ENCODE measurements around the gene TMEM151B.

Gene TMEM151B

DNA sequence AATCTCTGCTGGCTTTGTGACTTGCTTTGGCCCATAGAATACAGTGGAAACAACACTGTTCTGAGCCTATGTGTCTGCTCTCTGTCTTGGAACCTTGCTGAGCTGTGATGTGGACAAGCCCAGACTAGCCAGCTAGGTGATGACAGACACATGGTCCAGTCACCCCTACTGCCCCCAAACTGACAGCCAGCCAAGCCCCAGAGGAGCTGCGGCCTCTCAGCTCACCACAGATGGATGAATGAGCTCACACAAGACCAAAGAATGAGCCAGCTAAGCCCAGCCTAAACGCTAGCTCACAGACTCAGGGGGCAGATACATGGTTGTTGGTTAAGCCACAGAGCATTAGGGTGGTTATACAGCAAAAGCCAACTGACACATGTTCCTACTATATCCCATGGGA is 38.8 kb downstream of the TMEM151B start:
- Histone ChIP-seq H3K36me3 (ENCODE audit: low read depth) (peaks cover 62% of the 10 kb centered on the region), H3K27me3 (ENCODE audit: insufficient read depth, poor library complexity, severe bottlenecking) (no peaks in the 10 kb centered on the region), H3K9me3 (ENCODE audit: severe bottlenecking) (no peaks in the 10 kb centered on the region), H3K4me1 (ENCODE audit: insufficient read depth, poor library complexity, severe bottlenecking) (peaks cover 15% of the 10 kb centered on the region), H3K4me3 (ENCODE audit: severe bottlenecking) (no peak overlapping the region), H3K27ac (ENCODE audit: poor library complexity, severe bottlenecking) (no peak overlapping the region)
- TF ChIP-seq, protein P1, sequence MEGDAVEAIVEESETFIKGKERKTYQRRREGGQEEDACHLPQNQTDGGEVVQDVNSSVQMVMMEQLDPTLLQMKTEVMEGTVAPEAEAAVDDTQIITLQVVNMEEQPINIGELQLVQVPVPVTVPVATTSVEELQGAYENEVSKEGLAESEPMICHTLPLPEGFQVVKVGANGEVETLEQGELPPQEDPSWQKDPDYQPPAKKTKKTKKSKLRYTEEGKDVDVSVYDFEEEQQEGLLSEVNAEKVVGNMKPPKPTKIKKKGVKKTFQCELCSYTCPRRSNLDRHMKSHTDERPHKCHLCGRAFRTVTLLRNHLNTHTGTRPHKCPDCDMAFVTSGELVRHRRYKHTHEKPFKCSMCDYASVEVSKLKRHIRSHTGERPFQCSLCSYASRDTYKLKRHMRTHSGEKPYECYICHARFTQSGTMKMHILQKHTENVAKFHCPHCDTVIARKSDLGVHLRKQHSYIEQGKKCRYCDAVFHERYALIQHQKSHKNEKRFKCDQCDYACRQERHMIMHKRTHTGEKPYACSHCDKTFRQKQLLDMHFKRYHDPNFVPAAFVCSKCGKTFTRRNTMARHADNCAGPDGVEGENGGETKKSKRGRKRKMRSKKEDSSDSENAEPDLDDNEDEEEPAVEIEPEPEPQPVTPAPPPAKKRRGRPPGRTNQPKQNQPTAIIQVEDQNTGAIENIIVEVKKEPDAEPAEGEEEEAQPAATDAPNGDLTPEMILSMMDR (IDR thresholded peaks at IDR 0.05; ENCODE audit: poor library complexity, severe bottlenecking) = no peak
- no peak for DNase-seq (ENCODE audit: low spot score)
- ATAC-seq (ENCODE audit: low read depth) = peak; percentile 61

DNA sequence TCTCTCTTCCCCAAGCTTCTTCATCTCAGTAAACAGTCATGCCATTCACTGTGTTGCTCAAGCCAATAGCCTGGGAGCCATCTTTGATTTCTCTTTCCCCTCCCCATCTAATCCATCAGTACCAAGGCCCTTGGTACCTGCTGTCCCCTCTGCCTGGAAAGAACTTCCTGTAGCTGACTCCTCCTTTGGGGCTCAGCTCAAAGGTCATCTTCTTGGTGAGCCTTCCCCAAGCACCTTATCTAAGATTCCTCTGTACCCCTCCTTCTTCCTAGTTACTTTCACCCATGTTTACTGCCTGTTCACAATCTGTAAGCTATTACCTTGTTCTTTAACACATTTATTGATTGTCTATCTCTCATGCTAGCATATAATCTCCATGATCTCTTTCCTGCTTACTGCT is 39.4 kb downstream of the TMEM151B start:
- Histone ChIP-seq H3K4me1 (ENCODE audit: insufficient read depth, poor library complexity, severe bottlenecking) (peaks cover 15% of the 10 kb centered on the region), H3K36me3 (ENCODE audit: low read depth) (peaks cover 57% of the 10 kb centered on the region), H3K27me3 (ENCODE audit: insufficient read depth, poor library complexity, severe bottlenecking) (no peaks in the 10 kb centered on the region), H3K27ac (ENCODE audit: poor library complexity, severe bottlenecking) (no peak overlapping the region), H3K4me3 (ENCODE audit: severe bottlenecking) (no peak overlapping the region), H3K9me3 (ENCODE audit: severe bottlenecking) (no peaks in the 10 kb centered on the region)
- TF ChIP-seq, protein P1 (IDR thresholded peaks at IDR 0.05; ENCODE audit: poor library complexity, severe bottlenecking) = no peak
- ATAC-seq (ENCODE audit: low read depth) (no peak), DNase-seq (ENCODE audit: low spot score) (no peak)

DNA sequence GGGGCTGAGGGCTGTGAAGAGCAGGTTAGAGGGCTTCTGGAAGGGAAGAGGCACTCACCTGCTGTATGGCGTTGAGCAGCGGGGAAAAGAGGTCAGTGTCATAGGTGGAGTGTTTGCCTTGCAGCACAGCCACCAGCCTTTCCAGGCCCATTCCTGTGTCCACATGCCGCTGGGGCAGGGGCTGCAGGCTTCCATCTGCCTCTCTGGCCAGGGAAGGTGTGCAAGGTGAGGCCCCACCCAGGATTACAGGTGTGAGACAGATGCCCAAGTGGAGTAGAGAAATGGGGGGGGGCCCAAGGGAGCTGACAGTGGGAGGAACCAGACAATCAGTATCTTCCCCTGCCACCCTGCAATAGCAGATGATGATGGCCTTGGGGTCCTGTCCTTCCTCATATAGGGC is 40.0 kb downstream of the TMEM151B start:
- TF ChIP-seq, protein P1 (IDR thresholded peaks at IDR 0.05; ENCODE audit: poor library complexity, severe bottlenecking) = no peak
- peaks cover 15% of the 10 kb centered on the region for H3K4me1 ChIP-seq (ENCODE audit: insufficient read depth, poor library complexity, severe bottlenecking)
- H3K27ac ChIP-seq (ENCODE audit: poor library complexity, severe bottlenecking) = no peak overlapping the region
- no peak for ATAC-seq (ENCODE audit: low read depth)
- H3K9me3 ChIP-seq (ENCODE audit: severe bottlenecking) = no peaks in the 10 kb centered on the region
- no peak overlapping the region for H3K4me3 ChIP-seq (ENCODE audit: severe bottlenecking)
- H3K27me3 ChIP-seq (ENCODE audit: insufficient read depth, poor library complexity, severe bottlenecking) = no peaks in the 10 kb centered on the region
- H3K36me3 ChIP-seq (ENCODE audit: low read depth) = peaks cover 51% of the 10 kb centered on the region
- no peak for DNase-seq (ENCODE audit: low spot score)

DNA sequence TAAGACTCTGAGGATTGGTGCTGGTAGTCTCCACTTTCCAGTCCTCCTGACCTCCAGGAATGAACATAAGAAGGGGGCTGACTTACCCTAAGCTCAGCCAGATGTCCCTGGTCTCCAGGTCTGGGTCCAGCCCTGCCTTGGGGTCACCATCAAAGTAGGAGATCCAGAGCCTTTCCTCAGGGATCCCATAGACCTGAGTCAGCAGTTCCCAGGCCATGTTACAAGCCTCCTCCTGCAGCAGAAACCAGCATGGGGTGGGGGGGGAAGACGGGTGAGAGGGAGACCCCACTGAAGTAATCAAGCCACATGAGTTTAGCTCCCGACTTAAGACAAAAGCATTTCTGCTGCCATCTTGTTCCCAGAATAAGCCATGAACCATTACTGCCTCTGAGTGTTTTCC is 41.1 kb downstream of the TMEM151B start:
- Histone ChIP-seq H3K4me1 (ENCODE audit: insufficient read depth, poor library complexity, severe bottlenecking) (peaks cover 15% of the 10 kb centered on the region), H3K27me3 (ENCODE audit: insufficient read depth, poor library complexity, severe bottlenecking) (no peaks in the 10 kb centered on the region), H3K4me3 (ENCODE audit: severe bottlenecking) (no peak overlapping the region), H3K36me3 (ENCODE audit: low read depth) (peaks cover 44% of the 10 kb centered on the region), H3K27ac (ENCODE audit: poor library complexity, severe bottlenecking) (no peak overlapping the region), H3K9me3 (ENCODE audit: severe bottlenecking) (no peaks in the 10 kb centered on the region)
- ATAC-seq (ENCODE audit: low read depth) = no peak
- TF ChIP-seq, protein P1 (IDR thresholded peaks at IDR 0.05; ENCODE audit: poor library complexity, severe bottlenecking) = no peak
- DNase-seq (ENCODE audit: low spot score) = no peak

DNA sequence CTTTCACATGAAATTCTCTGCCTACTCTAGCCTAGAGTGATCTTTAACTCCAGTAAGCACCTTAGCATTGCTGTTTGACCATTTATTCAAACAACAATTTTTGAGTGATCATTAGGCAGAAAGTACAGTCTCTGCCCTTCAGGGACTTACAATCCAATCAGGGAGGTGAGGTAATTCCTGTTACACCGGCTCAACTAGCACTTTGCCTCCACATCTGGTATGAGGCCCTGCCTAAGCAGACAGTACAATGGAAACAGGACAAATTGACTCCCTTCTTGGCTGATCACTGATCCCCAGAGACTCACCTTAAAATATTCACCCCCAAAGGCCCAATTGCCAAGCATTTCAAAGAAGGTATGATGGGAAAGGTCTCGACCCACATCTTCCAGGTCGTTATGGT is 41.5 kb downstream of the TMEM151B start:
- TF ChIP-seq, protein P1 (IDR thresholded peaks at IDR 0.05; ENCODE audit: poor library complexity, severe bottlenecking) = no peak
- Histone ChIP-seq H3K4me1 (ENCODE audit: insufficient read depth, poor library complexity, severe bottlenecking) (peaks cover 15% of the 10 kb centered on the region), H3K4me3 (ENCODE audit: severe bottlenecking) (no peak overlapping the region), H3K27me3 (ENCODE audit: insufficient read depth, poor library complexity, severe bottlenecking) (no peaks in the 10 kb centered on the region), H3K27ac (ENCODE audit: poor library complexity, severe bottlenecking) (no peak overlapping the region), H3K9me3 (ENCODE audit: severe bottlenecking) (no peaks in the 10 kb centered on the region), H3K36me3 (ENCODE audit: low read depth) (peaks cover 44% of the 10 kb centered on the region)
- ATAC-seq (ENCODE audit: low read depth) (no peak), DNase-seq (ENCODE audit: low spot score) (no peak)
